NCI-H1048 (cell line): ENCODE measurements around the gene PDE6A.
"Not testable (repeated sequence)": the region's sequence is repeated elsewhere in the genome, so short reads cannot be mapped to it uniquely, and the experiment has no call there.

Experiments used
- DNase-seq: peaks from one replicate; lab custom pipeline; 2025; lab: John Stamatoyannopoulos, UW

Gene PDE6A

DNA sequence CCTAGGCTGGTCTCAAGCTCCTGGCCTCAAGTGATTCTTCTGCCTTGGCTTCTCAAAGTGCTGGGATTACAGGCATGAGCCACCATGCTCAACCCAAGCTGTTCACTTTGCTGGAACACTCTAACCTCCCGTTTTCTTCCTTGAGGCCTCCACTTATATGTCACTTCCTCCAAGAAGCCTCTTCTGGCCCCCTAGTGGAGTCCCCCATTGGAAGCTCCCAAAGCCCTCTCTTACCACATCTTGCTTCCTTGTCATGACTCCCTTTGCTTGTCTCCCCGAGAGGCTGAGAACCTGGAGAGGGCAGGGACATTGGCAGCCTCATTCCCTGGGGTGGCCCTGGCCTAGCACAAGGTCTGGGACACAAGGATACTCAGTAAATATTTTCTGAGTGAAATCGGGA, 80.8 kb downstream of the PDE6A start:
- DNase-seq, result no peak

- DNase-seq, result no peak
Observed at GRCh38 chr5:149863176-149863575, 81.4 kb downstream of the PDE6A start.

DNA sequence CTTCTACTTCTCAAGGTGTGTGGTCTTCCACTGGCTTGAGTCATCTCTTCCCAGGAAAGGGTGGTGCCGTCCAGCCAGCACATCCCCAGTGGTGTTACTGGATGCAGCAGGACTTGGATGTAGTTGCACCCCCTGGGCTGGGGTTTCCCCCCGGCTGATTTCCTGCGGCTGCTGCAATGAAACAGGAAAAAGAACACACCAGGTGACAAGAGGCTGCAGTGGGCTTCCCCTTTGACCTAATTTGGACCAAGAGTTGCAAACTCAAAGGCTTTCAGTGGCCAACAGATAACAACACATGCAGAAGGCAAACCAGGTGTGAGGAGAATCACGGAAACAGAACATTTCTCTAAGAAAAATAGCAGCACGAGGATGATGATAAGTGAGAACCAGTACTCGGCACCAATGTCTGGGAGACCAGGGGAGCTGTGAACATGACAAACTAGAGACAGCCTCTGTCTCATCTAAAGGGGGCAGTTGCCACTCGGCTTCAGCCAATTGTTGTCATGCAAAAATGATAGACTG, 83.7 kb downstream of the PDE6A start:
- no peak for DNase-seq

- no peak for DNase-seq
Observed at GRCh38 chr5:149859746-149860145, 84.8 kb downstream of the PDE6A start.

GRCh38 chr5:149858481-149858880, 86.1 kb downstream of the PDE6A start:
- DNase-seq, result not testable (repeated sequence)

- DNase-seq, result no peak
Observed at GRCh38 chr5:149857499-149857898, 87.1 kb downstream of the PDE6A start.

GRCh38 chr5:149855366-149855765, 89.2 kb downstream of the PDE6A start:
- DNase-seq, result no peak

- no peak for DNase-seq
Observed at GRCh38 chr5:149854866-149855265, 89.7 kb downstream of the PDE6A start.

DNA sequence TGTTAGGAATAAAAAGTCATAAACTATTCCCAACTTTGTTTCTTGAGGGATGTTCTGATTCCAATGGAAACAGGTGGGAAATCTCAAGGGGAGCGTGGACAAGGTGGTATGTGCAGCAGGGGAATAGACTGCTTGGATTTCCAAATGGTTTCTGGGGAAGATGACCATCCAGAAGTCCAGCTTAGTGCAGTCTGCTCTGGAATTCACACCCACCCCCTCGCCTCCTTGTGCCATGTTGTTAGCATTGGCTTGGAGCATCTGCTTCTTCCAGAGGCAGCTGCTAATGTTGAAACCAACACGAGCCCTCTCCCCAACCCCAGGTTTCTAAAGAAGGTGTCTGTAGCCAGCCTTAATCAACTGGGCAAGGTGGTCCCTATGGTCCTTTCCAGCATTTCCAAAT, 90.9 kb downstream of the PDE6A start:
- no peak for DNase-seq

- no peak for DNase-seq
Observed at GRCh38 chr5:149853331-149853648, 91.3 kb downstream of the PDE6A start.

GRCh38 chr5:149852641-149853330, 91.8 kb downstream of the PDE6A start:
- DNase-seq, result no peak

GRCh38 chr5:149851211-149851610, 93.4 kb downstream of the PDE6A start:
- DNase-seq, result no peak

- DNase-seq, result no peak
Observed at GRCh38 chr5:149849966-149850910, 94.4 kb downstream of the PDE6A start.

DNA sequence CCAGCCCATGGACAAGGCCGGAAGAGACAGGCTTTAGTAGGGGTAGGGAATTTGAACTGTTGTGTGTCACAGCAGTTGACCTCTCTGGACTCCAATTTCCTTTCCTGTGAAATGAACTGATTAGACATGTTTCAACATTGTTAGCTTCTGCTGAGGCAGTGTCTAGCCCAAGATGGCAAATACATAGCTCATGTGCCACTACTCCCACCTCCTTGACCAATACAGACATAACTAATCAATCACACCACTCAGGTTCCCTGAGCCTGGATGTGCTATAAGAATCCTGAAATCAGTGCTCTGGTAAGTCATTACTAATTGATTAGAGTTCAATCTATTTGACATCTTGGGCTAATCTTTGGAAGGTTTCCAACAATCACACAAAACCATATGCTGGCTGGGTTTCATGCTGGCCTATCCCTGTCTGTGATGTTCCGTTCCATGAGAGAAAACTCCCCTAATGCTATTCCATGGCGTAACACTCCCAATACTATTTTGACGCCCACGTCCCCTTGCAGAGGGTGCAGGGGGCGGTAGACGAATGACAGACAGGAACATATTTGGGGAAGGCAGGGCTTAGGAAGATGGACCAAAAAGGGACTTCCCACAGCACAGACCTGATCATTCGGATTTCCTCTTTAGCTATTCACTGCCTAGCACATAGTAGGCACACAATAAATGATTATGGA, 95.2 kb downstream of the PDE6A start:
- no peak for DNase-seq

DNA sequence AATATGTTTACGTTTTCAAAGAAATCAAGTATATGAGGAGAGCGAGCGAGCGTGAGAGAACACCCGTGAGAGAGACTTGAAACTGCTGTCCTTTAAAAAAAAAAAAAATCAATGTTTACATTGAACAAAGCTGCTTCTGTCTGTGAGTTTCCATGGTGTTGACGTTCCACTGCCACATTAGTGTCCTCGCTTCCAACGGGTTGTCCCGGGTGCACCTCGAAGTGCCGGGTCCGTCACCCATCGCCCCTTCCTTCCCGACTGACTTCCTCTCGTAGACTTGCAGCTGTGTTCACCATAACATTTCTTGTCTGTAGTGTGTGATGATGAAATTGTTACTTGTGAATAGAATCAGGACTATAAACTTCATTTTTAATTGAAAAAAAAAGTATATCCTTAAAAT, 97.0 kb downstream of the PDE6A start:
- no peak for DNase-seq

GRCh38 chr5:149846021-149846420, 98.6 kb downstream of the PDE6A start:
- no peak for DNase-seq

GRCh38 chr5:149845601-149846000, 99.0 kb downstream of the PDE6A start:
- DNase-seq, result no peak

DNA sequence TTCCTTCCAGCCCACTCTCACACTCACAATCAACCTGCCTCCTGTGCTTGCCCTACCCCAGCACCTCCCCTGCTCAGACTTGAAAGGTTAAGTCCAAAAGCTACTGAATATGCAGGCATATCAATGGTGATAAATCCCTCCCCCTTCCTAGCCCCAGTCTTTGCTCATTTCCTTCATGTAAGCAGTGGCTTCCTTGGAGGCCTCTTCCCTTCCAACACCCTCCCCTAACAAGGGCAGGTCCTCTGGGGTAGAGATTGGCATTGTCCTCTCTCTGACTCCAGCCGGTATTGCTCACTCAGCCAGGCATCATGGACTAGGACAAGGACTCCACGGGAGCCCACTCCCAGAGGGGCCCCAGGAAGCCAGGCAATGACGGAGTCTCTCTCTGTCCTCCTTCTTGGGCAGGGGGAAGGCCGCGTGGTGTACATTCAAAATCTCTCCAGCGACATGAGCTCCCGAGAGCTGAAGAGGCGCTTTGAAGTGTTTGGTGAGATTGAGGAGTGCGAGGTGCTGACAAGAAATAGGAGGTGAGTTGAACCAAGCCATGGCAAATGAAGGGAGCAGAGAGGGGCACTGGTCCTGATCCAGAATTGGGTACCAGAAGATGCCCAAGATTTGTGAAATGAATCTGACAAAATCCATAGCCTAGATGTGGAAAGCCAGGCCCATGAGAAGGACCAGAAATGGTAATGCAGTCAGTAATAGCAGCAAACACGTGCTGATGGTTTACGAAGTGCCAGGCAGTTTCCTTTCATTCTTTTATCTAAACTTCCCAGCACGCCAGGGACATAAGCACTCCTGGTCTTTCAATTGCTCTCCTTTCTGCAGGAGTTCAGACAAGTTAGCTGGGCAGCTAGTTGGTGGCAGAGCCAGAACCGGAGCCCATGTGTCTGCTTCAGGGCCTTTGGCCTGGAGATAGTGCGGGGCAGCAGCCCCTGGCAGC, 102.5 kb downstream of the PDE6A start:
- DNase-seq, result no peak

GRCh38 chr5:149840226-149840825, 104.3 kb downstream of the PDE6A start:
- DNase-seq, result no peak

GRCh38 chr5:149839761-149840160, 104.8 kb downstream of the PDE6A start:
- no peak for DNase-seq
